Lower leg skin (tissue), 4 donors: ENCODE results near the gene METTL25. TPM values are rescaled to one million over a fixed set of nuclear protein-coding genes. Genes with fewer than 3 reads are reported as not detected.

Experiments
- DNase-seq, 2 donors: peaks; one replicate each; pipeline ENCODE4 v3.0.0-alpha.2; 2019; ENCODE audit warnings: low spot score in 2 of 2
- H3K4me3 ChIP-seq: fragments of 200-600 bp; sonication (generic); 2 replicates; pipeline ENCODE4 v1.5.1; 2017; ENCODE audit warnings: mild to moderate bottlenecking, low read depth; ENCODE audit not compliant: poor library complexity, severe bottlenecking
- POLR2A ChIP-seq, 2 donors: fragments of 450-650 bp; IDR thresholded peaks; one replicate each; pipeline ENCODE4 v1.6.1; 2016 to 2017; ENCODE audit warnings: antibody characterized with exemption in 2 of 2, mild to moderate bottlenecking in 1 of 2, moderate library complexity in 1 of 2
- WGBS, 2 donors: methylation state at CpG; one replicate each; pipeline ENCODE4 v1.1.5; 2018; 5-methylcytosine and 5-hydroxymethylcytosine counted together
- intact Hi-C: fragments of 100-400 bp; cut with DNase I; formaldehyde crosslinking; loops from one replicate; pipeline ENCODE4 v1.15.0; 2023; ENCODE audit warnings: low total_unique reads
- total RNA-seq, 4 donors: library from RNA; depleted of rRNA; stranded (reverse); fragments of >200 nt; gene quantifications; one replicate each; pipeline ENCODE4 v1.1.0, GENCODE V29; 2016
- TF ChIP-seq, protein P1 (sequence below), 3 donors: fragments of 450-650 bp; IDR thresholded peaks; one replicate each; pipeline ENCODE4 v1.5.1; 2016; ENCODE audit warnings: antibody characterized with exemption in 3 of 3, mild to moderate bottlenecking in 3 of 3, moderate library complexity in 2 of 3

Gene METTL25
- total RNA-seq, 4 donors from 2014 or later, result 6.7 to 15.2 (median 13.5) TPM

DNA sequence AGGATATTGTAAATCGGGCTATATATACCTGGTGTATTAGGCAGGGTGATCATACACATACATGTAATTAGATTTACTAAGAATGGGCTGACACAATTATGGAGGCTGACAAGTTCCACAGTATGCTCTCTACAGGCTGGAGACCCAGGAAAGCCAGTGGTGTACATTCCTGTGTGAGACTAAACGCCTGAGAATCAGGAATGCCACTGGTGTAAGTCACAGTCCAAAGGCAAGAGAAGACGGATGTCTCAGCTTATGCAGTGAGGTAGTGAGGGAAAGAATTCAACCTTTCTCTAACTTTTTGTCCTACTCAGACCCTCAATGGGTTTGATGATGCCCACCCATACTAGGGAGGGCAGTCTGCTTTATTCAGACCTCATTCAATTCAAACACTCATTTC, 57.1 kb downstream of the METTL25 start:
- WGBS, 2 donors, result 95% methylated on average over 3 of the region's 3 CpGs
- no peak for TF ChIP-seq POLR2A (IDR thresholded peaks at IDR 0.05)
- TF ChIP-seq, protein P1, sequence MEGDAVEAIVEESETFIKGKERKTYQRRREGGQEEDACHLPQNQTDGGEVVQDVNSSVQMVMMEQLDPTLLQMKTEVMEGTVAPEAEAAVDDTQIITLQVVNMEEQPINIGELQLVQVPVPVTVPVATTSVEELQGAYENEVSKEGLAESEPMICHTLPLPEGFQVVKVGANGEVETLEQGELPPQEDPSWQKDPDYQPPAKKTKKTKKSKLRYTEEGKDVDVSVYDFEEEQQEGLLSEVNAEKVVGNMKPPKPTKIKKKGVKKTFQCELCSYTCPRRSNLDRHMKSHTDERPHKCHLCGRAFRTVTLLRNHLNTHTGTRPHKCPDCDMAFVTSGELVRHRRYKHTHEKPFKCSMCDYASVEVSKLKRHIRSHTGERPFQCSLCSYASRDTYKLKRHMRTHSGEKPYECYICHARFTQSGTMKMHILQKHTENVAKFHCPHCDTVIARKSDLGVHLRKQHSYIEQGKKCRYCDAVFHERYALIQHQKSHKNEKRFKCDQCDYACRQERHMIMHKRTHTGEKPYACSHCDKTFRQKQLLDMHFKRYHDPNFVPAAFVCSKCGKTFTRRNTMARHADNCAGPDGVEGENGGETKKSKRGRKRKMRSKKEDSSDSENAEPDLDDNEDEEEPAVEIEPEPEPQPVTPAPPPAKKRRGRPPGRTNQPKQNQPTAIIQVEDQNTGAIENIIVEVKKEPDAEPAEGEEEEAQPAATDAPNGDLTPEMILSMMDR (IDR thresholded peaks at IDR 0.05), result no peak
- no peak for DNase-seq
- no peak overlapping the region for H3K4me3 ChIP-seq
- intact Hi-C loops, result no loop called here

DNA sequence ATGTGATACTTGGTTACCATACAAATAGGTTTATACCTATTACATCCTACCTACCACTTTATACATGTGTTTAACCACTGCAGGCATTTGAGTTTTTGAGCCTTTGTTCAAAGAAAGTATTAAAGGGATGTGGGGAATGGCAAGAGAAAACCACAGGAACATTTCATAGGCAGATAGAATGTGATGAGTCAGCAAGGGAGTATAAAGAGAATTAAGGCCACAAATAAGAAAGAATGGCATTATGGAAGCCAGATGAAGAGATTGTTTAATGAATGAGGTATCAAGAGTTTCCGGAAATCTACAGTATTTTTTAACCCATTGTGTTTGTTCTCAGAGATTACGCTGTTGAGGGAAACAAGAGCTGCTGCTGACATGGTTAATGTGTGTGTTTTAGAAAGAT, 66.9 kb downstream of the METTL25 start:
- intact Hi-C loops, result no loop called here
- 68 to 82% methylated on average over 2 of the region's 2 CpGs for WGBS, 2 donors
- no peak for TF ChIP-seq POLR2A (IDR thresholded peaks at IDR 0.05)
- TF ChIP-seq, protein P1 (IDR thresholded peaks at IDR 0.05), result no peak
- DNase-seq, result no peak
- no peak overlapping the region for H3K4me3 ChIP-seq

DNA sequence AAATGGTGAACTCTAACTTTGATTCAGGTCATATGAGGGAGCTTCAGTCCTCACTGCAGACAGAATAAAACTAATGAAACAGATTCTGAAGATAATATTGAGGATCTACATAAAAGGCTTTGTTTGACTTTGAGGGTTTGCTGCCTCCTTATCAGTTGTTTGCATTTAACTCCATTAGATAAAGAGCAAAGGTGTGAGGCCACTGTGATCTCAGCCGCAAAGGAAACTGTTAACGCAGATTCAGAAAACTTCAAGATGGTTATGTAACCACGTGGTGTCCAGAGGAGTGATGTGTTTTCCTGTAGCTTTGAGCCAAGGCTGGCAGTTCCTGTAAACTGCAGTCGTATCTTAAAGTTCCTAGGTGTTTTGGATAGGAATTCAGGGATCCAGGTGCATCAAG, 67.8 kb downstream of the METTL25 start:
- intact Hi-C loops, result no loop called here
- TF ChIP-seq POLR2A (IDR thresholded peaks at IDR 0.05), result no peak
- TF ChIP-seq, protein P1 (IDR thresholded peaks at IDR 0.05), result no peak
- 64 to 68% methylated on average over 4 of the region's 4 CpGs for WGBS, 2 donors
- no peak for DNase-seq
- H3K4me3 ChIP-seq, result no peak overlapping the region

DNA sequence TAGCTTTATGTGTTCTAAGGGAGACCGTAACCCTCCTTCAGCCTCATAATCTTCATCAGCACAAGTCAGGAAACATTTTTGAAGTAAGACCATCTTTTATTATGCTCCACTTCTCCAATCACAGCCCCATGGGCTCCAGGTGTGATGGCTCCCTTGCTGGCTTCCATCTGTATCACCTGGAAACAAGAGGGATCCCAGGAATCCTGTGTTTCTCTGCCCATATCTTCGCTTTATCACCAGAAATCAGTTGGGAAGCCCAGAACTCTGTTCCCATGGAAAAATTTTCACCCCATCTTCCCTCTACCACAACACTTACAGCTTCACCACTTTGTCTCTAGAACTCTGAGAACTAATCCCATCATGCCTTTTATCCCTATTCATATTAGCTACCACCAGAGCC, 68.3 kb downstream of the METTL25 start:
- no peak overlapping the region for H3K4me3 ChIP-seq
- DNase-seq, result no peak
- intact Hi-C loops, result no loop called here
- TF ChIP-seq POLR2A (IDR thresholded peaks at IDR 0.05), result no peak
- TF ChIP-seq, protein P1 (IDR thresholded peaks at IDR 0.05), result no peak
- 96 to 100% methylated on average over 2 of the region's 2 CpGs for WGBS, 2 donors

DNA sequence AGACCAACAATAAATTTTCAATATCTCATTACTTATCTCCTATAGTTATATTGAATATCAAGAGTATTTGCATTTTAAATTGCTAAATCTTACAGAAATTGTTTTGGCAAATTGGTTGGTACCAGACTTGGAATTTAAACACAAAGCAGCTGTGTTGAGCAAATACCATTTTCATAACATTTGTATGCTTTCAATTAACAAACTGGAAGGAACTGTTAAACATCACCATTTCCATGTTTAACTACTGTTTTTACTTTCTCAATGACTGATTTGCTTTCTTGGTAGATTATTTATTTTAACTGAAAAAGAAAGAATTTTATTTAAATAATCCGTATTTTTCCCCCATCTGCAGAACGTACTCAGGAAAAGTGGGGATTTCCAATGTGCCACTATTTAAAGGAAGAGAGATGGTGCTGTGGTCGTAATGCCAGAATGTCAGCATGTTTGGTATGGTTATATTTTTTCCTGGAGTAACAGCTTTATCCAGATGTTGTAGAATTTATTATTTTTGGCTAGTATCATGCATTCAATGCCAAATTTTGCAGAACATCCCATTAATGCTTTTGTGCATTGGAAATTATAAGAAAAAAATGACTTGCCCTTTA, 72.3 kb downstream of the METTL25 start:
- DNase-seq, result no peak
- intact Hi-C loops, result no loop called here
- 68 to 75% methylated on average over 3 of the region's 3 CpGs for WGBS, 2 donors
- TF ChIP-seq POLR2A (IDR thresholded peaks at IDR 0.05), result no peak
- TF ChIP-seq, protein P1 (IDR thresholded peaks at IDR 0.05), result no peak
- H3K4me3 ChIP-seq, result no peak overlapping the region

DNA sequence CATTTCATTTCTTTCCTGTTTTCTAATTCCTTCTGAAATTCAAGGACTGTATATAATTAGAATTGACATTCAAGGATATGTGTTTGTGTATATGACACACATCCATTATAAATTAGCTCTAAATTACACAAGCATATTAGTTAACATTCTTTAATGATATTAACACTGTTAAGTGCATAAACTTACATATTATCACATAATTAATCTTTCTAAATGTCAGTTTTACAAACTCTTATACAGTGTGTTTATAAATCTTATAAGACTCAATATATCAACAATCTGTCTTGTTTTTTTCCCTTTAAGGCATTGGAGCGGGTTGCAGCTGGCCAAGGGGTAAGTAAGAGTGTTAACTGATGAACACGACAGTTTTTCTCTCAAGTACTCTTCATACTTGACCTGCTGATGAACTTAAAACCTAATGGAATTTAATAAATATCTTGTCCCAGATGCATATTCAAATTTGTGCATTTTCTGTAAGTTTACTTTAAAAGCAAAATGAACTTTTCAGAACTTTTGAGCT, 76.1 kb downstream of the METTL25 start:
- intact Hi-C loops, result no loop called here
- H3K4me3 ChIP-seq, result no peak overlapping the region
- TF ChIP-seq POLR2A (IDR thresholded peaks at IDR 0.05), result no peak
- TF ChIP-seq, protein P1 (IDR thresholded peaks at IDR 0.05), result no peak
- no peak for DNase-seq
- 63 to 71% methylated on average over 2 of the region's 2 CpGs for WGBS, 2 donors
